HG02884 (cell line): ENCODE results near the gene NKD1.
"Not testable (repeated sequence)": the region's sequence is repeated elsewhere in the genome, so short reads cannot be mapped to it uniquely, and the experiment has no call there.

Experiments used
- ATAC-seq: cut with Tn5 transposase; IDR thresholded peaks from one replicate; pipeline ENCODE4 v1.9.1; 2021; ENCODE audit warnings: mild to moderate bottlenecking, moderate library complexity; ENCODE audit not compliant: unreplicated experiment

Gene NKD1, protein sequence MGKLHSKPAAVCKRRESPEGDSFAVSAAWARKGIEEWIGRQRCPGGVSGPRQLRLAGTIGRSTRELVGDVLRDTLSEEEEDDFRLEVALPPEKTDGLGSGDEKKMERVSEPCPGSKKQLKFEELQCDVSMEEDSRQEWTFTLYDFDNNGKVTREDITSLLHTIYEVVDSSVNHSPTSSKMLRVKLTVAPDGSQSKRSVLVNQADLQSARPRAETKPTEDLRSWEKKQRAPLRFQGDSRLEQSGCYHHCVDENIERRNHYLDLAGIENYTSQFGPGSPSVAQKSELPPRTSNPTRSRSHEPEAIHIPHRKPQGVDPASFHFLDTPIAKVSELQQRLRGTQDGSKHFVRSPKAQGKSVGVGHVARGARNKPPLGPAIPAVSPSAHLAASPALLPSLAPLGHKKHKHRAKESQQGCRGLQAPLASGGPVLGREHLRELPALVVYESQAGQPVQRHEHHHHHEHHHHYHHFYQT

DNA sequence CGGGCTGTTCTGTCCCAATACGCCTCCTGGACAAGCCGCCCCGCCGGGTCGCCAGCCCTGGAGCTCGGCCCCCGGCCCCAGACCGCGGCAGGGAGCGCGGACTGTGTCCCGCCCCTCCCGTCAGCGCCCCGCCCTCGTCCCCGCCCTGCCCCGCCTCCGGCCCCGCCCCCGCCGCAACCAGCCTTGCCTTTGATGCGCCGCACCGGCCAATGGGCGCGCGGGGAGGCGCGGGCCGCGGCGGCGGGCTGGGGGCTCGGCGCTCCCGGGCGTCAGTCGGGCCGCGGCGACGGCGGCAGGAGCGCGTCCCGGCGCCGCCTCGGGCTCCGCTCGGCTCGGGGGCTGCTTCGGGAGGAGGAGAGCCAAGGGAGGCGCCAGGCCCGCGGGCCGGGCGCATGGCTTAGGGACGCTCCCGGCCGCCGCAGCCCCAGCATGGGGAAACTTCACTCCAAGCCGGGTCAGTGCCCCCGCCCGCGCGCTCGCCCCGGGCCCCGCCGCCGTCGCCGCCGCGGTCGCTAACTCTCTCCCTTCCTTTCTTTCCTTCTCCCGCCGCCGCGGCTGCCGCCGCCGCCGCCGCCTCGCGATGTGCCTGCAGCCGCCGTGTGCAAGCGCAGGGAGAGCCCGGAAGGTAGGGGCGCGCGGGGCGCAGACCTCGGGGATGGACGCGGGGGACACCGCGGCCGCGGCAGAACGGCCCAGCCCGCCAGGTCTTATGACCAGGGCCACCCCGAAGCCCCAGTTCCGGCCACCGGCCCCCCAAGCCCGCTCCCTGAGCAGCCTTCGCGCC is at the start of gene NKD1:
NKD1 (plus strand) TSS at position 272 of the 784 bp plus-strand sequence; CDS start at position 430, 158 bp downstream.
- ATAC-seq, result peak; percentile 67

DNA sequence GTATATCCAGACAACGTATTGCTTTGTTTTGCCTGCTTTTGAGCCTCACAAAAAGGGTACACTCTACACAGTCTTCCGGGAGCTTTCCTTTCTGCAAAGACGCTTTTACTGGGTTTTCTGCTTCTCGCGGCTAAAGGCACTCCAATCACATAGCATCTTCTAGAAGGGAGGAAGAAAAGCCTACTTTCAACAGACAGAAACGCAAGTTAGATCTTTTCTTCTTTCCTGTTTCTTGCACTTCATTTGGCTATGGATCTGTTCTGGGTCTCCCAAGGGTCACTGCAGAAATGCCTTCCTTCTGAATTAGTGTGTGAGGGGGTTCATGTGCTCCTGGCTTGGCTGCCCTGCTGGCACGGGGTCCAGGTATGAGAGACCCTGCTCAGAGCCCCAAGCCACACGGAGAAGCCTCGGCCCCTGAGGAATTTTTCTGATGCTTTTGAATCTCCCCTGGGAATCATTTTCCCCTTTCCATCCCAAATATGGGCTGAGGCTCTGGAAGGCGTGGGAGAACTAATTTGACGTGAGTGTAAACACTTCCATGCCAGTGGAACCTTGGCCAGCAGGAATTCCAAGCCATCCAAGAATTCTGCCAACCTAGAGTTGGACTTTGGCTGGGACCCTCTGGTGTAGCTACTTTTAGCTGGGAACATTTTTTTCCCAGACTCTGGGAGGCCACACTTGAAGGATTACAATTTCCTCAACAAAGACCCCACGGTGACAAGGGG is 49.6 kb upstream of the NKD1 start:
- ATAC-seq, result no peak

DNA sequence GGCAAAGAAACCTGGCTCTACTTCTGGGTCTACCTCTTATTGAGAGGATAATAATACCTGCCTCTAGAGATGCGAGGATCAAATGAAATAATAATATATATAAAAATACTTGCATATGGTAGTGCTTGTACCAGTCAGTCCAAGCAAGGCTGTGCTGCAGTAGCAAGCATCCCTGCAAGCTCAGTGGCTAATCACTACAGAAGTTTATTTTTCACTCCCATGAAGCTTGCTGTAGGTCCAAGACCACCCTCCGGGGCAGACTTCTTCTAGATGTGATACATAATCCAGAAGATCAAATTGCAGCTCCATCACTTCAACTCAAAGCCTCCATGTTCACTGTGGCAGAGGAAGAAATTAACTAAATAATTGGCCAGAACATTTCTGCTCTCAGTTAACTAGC is 48.9 kb upstream of the NKD1 start:
- no peak for ATAC-seq

DNA sequence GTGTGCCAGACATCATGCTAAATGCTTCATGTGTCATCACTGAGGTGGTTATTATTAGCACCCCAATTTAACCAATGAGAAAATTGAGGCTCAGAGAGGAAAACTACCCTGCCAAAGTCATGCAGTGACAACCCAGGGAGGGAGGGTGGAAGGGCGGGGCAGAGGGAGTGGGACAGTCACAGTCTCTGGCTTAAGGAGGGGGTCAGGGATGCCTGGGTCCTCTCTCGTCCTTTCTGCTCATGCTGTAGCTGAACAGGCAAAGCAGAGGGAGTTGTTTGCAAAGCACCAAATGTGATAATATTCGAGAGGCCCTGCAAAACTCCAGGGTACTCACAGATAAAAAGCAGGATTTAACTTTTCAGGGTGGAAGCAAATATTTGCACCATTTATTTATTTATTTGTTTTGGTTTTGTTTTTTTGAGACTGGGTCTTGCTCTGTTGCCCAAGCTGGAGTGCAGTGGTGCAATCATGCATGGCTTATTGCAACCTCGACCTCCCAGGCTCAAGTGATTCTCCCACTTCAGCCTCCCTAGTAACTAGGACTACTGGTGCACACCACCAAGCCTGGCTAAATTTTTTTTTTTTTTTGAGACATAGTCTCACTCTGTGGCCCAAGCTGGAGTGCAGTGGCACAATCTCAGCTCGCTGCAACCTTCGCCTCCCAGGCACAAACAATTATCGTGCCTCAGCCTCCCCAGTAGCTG is 47.9 kb upstream of the NKD1 start:
- no peak for ATAC-seq

DNA sequence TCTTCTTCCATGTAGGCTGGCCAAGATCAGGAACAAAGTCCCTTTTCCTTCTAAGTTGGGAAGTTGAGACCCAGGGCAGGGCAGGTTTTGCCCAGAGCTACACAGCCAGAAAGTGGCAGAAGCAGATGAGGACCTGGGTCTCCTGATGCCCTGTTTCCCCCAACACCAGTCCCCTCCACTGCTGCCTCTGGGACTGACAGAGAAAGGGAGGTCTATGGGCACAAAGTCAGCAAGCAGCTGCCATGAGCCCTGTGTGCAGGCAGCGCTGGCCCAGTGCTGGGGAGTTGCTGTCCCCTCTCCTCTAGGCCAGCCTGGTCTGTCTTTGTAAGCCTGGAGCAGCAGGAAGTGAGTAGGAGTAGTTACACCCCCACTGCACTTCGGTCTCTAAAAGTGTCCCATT is 46.9 kb upstream of the NKD1 start:
- ATAC-seq, result no peak

DNA sequence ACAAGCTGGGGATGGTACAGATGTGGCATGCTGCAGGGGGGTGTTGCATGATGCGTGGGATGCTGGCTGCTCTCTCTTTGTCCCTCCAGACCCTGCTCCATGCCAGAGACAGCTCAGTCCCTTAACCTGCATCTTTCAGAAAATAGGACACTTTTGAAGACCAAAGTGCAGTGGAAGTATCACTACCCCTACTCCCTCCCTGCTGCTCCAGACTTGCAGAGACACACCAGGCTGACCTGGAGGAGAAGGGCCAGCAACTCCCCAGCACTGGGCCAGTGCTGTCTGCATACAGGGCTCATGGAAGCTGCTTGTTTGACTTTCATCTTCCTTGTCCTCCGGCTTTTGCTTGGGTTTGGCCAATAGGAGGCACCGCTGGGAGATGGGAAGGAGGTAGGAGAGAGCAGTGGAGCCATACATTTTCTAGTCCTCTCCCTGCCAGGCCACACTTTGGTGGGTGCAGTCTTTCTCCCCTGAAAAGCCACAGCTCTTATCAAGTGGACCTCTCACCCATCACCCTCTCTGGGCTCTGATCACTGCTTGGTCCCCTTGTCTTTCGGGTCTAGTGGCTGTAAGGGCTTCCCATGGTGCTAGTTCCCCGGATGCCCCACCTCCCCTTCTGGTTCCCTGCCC is 46.1 kb upstream of the NKD1 start:
- ATAC-seq, result no peak

DNA sequence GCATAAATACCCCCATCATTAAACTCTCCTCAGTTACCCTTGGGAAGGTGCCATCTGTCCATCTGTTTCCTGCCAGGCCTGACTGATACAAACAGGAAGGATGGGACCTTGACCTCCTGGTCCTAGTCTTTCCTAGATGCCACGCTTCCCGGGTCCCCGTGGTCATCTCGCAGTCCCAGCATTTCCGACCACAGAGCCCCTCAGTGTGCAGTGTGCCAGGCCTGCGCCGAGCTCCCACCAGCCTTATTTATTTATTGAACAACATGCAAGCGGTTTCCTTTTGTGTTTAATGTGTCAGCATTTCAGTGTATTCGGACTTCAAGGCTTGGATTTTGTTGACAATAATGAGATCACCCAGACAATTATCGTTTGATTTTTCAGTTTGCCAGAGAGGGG is 45.6 kb upstream of the NKD1 start:
- no peak for ATAC-seq

DNA sequence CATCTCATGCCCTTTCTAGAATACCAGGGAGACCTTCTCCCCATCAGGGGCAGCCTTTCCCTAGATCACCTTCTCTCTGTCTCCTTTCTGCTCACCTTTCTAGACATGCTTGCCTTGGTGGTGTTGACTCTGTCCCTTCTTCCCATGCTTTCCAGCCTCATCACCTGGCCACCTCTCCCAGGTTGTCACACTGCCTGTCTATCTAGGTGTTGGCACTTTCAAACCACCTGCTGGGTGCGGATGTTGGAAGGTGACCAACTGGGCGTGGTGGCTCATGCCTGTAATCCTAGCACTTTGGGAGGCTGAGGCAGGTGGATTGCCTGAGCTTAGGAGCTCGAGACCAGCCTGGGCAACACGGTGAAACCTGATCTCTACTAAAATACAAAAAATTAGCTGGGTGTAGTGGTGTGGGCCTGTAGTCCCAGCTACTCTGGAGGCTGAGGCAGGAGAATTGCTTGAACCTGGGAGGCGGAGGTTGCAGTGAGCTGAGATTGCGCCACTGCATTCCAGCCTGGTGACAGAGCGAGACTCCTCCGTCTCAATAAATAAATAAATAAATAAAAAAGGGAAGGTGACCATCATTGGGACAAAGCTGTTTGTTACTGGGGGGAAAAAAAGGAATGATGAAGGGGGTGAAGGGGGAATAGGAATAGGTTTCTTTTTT is 44.2 kb upstream of the NKD1 start:
- ATAC-seq, result not testable (repeated sequence)

DNA sequence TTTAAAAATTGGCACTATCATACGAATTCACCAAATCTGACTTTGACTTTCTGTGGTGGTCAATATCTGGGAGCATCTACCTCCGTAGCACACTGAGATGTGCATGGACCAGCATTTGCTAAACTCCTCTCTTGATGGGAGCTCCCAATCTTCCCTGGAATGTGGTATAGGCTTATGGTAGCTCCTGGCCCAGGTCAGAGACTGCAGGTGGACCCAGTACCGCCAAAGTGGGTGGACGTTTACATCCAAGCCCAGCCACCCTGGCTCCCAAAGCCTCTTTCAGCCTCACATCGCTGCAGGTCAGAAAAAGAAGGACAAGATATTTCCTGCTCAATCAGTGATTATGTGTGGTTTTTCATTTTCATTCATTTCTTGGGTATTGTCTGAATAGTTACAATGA is 43.1 kb upstream of the NKD1 start:
- no peak for ATAC-seq

DNA sequence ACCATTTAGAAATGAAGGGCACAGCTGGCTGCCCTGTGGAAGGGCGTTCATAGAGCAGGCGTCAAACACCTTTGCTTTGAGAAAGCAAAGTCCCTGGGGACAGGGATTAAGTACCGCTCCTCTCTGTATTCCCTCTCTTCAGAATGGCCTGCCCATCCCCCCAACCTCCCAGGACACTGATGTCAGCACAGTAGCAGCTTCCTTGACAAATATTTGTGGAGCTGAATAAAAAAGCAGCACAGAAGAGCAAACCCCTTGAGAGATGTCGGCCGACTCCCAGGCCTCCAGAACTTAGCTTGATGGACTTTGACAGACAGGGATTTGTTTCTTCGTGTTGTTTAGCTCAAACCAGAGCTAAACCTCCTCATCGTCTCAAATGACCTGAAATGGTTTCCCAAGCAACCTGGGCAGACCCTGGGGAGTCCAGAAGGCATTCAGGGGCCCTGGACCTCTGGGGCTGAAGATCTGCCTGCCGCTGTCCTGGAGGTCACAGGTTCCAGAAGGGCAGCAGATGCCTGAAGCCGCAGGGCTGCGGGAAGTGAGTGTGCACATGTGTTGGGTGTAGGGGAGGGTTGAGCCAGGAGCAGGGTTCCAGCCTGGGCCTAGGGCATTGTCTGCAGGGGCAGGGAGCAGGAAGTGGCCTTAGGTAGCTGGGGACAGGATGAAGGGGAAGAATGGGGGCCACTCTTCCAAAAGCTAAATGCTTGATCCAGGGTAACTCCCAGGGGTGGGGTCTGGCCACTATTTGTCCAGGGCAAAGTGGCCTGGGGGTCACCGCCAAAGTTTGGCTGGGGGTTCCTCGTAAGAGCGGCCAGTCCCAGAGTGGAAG is 42.3 kb upstream of the NKD1 start:
- no peak for ATAC-seq

DNA sequence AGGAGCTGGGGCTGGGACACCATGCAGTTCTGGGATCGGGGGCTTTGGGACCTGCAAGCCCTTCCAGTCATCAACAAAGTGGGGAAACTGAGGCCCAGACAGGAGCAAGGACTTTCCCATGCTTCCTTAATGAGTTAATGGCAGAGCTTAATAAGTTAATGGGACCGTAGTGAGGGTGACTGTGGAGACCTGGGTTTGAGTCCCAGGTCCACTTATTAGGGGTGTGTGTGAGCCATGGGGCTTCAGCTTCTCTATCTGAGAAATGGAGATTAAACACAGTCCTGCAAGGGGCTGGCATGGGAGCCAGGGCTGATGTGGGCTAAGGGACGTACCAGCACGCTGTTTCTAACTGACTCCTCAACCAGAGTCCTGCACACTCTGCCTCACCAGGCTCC is 41.7 kb upstream of the NKD1 start:
- ATAC-seq, result no peak

DNA sequence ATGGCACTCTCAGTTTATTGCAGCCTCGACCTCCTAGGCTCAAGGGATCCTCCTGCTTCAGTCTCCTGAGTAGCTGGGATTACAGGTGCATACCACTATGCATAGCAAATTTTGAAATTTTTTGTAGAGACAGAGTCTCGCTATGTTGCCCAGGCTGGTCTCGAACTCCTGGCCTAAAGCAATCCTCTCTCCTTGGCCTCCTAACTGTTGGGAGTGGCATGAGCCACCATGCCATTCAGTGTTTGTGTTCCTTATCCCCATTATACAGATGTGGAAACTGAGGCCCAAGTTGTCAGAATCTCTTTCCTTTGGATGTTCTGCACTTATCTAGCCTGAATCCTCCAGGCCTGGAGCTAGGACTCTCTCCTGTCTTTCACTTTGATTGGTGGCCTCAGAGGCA is 40.8 kb upstream of the NKD1 start:
- ATAC-seq, result no peak

DNA sequence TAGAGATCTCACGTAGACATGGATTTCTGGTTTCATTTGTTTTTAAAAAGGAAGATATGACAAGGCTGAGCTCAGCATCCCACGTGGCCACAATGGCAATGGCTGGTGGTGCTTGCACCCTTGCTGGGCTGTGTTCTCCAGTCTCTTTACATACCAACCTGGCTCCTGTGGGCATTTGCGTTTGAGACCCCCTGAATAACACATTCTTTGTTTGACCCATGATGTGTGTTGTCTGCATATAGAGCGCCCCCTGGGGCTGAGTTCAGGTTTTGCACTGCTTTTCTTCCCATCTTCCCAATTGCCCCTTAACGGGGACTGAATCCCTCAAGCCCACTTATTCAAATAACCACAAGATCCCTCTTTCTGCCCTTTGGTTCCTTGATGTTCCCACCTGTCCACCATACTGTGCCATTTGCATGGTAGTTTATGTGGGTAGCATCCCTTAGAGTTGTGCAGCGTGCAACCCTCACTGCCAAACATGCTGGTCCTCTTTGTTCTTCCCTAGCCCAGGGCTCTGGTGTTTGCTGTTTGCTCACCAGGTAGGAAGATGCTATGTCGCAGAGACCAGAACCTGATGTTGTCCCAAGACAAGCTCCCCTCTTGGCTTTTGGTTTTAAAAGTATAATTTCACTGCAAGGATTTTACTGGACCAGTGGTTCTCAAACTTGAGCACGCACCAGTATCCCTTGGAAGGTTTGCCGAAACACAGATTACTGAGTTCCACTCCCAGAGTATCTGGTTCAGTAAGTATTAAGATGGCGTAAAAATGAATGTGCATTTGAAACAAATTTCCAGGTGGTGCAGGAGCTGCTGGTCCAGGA is 38.5 kb upstream of the NKD1 start:
- ATAC-seq, result no peak

DNA sequence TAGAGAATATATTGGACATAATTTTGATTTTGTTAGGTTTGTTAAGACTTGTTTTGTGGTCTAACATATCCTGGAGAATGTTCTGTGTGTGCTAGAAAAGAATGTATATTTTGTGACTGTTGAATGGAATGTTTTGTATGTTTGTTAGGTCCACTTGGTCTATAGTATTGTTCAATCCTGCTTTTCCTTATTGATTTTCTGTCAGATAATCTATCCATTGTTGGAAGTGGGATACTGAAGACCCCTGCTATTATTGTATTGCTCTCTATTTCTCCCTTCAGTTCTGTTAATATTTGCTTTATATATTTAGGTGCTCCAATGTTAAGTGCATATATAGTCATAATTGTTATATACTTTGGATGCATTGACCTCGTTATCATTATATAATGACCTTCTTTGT is 33.0 kb upstream of the NKD1 start:
- no peak for ATAC-seq

DNA sequence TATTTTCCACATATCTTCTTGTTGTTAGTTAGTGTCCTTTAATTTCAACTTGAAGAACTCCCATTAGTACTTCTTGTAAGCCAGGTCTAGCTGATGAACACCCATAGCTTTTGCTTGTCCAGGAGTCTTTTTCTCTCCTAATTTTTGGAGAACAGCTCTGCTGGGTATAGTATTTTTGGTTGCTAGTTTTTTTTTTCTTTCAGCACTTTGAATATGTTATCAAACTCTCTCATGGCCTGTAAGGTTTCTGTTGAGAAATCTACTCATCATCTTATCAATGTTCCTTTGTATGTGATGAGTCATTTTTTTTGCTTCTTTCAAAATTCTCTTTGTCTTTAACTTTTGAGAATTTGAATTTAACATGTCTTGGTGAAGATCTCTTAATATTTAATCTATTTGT is 31.8 kb upstream of the NKD1 start:
- no peak for ATAC-seq

DNA sequence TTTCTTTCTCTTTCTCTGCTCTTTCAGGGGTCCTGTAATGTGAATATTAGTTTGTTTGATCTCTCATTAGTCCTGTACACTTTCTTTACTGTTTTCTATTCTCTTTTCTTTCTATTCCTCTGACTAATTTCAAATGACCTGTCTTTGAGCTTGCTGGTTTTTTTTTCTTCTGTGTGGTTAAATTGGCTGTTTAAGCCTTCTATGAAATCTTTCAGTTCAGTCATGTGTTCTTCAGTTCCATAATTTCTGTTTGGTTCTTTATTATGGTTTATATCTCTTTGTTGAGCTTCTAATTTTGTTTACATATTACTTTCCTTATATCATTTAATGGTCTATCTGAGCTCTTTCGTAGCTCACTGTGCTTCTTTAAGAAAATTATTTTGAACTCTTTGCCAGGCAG is 31.3 kb upstream of the NKD1 start:
- ATAC-seq, result no peak

DNA sequence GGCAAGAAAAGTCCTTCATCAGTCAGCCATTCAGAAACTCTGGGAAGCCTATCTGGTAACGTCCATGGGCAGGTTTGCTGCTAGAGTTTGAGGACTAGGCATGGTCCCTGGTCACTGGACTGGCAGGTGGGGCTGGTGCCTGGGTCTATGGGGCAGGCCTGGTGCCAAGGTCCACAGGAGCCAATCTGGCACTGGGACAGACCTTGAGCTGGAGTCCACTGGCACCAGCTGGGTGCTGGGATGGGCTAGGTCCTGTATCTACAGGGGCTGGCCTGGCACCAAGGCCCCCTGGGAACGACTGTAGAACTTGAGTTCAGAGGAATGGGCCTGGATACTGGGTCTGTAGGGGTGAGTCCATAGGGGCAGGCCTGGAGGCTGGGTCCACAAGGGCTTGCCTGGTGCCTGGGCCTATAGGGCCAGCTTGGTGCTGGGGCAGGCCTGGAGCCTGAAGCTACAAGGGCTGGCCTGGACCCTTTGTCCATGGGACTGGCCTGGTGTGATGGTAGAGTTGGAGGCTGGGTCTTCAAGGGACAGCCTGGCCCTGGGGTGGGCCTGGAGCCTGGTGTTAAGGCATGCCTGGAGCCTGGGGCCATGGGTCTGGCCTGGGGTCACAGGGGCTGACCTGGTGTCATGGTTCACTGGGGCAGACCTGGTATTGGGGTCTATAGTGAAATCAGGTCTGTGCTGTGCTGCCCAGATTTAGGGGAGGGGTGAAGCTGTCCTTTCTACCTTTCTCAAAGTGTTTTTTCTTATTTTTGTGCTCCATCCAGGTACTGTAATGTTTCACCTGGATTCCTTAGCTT is 30.5 kb upstream of the NKD1 start:
- ATAC-seq, result no peak
